Cardiac muscle cell (in vitro differentiated cells and primary cell): ENCODE data around the gene SEPSECS. TPM values are rescaled to one million over a fixed set of nuclear protein-coding genes. Genes with fewer than 3 reads are reported as not detected.
A peak's percentile ranks its signal among the peaks of the same experiment; 100 is the strongest.

ENCODE experiments used
- DNase-seq, 2 donors: peaks; one replicate each; pipeline versions ENCODE4 v3.0.0 to v3.0.0-alpha.2; 2010 to 2017; ENCODE audit warnings: low read depth in 1 of 2, low spot score in 1 of 2
- H3K27ac ChIP-seq: fragments of 200-600 bp; sonication (generic); 2 replicates; pipeline ENCODE4 v1.5.1; 2016
- H3K27me3 ChIP-seq: fragments of 200-600 bp; sonication (generic); 2 replicates; pipeline ENCODE4 v1.6.0; 2016; ENCODE audit warnings: control low read depth
- H3K36me3 ChIP-seq: fragments of 200-600 bp; sonication (generic); 2 replicates; pipeline ENCODE4 v1.5.1; 2016; ENCODE audit warnings: control low read depth
- H3K4me1 ChIP-seq: fragments of 200-600 bp; sonication (generic); 2 replicates; pipeline ENCODE4 v1.8.1; 2017; ENCODE audit warnings: low read depth, mild to moderate bottlenecking, mixed run types
- H3K4me3 ChIP-seq: fragments of 200-600 bp; sonication (generic); 2 replicates; pipeline ENCODE4 v1.5.1; 2016; ENCODE audit warnings: mild to moderate bottlenecking
- H3K9me3 ChIP-seq: fragments of 200-600 bp; sonication (generic); 2 replicates; pipeline ENCODE4 v1.5.1; 2017; ENCODE audit warnings: low read depth, mild to moderate bottlenecking, control low read depth
- polyA plus RNA-seq: library from polyadenylated mRNA; unstranded; fragments of >200 nt; fragmentation: Nextera tagmentation; extraction: Ambion mirVana; gene quantifications from 2 replicates; pipeline ENCODE4 v1.2.1, GENCODE V29; 2016
- total RNA-seq: library from RNA; depleted of rRNA; stranded (reverse); fragments of >200 nt; gene quantifications from 2 replicates; pipeline ENCODE4 v1.2.3, GENCODE V29; 2016
- TF ChIP-seq, protein P1 (sequence below): IDR thresholded peaks from 2 replicates; pipeline ENCODE4 v1.5.1; 2012; ENCODE audit warnings: low read depth, mild to moderate bottlenecking, low read length

Gene SEPSECS
- total and polyA plus RNA-seq, 2 experiments from 2014 or later, result 3.6 to 6.3 TPM

DNA sequence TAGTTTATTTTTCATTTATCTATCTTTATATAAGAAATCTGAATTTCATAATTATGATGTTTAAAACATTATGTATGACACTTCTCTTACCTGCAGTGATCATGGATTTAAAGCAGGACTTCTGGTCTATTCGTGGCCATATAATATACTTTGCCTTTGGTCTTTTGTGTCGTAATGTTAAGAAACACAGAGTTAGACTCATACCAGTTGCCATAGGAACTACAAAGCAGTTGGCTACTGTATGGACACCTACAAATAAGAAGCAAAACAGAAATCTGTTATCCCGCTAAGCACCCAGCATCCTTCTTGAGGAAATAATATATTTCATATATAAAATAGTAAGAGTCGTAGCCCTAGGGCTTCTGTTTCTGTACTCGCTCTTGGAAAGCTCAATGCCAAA is 4.3 kb downstream of the SEPSECS start:
- Histone ChIP-seq H3K4me1 (no peaks in the 10 kb centered on the region), H3K36me3 (no peaks in the 10 kb centered on the region), H3K27me3 (no peaks in the 10 kb centered on the region), H3K9me3 (no peaks in the 10 kb centered on the region), H3K27ac (no peak overlapping the region), H3K4me3 (no peak overlapping the region)
- no peak for DNase-seq
- TF ChIP-seq, protein P1, sequence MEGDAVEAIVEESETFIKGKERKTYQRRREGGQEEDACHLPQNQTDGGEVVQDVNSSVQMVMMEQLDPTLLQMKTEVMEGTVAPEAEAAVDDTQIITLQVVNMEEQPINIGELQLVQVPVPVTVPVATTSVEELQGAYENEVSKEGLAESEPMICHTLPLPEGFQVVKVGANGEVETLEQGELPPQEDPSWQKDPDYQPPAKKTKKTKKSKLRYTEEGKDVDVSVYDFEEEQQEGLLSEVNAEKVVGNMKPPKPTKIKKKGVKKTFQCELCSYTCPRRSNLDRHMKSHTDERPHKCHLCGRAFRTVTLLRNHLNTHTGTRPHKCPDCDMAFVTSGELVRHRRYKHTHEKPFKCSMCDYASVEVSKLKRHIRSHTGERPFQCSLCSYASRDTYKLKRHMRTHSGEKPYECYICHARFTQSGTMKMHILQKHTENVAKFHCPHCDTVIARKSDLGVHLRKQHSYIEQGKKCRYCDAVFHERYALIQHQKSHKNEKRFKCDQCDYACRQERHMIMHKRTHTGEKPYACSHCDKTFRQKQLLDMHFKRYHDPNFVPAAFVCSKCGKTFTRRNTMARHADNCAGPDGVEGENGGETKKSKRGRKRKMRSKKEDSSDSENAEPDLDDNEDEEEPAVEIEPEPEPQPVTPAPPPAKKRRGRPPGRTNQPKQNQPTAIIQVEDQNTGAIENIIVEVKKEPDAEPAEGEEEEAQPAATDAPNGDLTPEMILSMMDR, result no peak

DNA sequence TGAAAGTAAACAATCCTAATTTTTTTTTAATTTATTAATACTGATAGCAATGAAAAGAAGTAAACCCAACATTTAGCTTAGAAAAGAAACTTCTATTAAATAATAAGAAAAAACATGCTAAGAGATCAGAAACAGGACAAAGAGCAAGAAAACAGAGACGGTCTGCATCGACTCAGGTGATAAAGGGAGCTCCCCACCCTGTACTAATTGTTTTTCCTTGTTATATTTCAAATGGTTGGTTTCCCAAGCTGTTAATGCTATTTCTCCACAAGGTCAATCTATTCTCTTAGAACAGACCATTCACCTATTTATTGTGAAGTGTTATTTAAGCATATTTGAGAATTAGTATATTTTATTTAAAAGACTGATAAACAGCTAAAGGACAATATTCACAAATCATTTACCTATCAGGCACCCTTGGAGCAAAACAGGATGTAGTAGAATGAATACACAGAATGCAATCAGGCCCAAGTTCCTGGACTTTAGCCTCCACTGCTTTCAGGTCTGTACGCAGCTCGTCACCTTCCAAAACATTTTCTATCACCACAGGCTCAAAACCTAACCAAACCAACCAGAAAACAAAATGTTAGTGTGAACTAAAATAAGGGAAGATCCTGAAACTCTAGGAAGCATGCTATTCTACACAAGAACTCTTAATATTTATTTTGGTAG is 5.5 kb downstream of the SEPSECS start:
- Histone ChIP-seq H3K27ac (no peak overlapping the region), H3K4me3 (no peak overlapping the region), H3K4me1 (no peaks in the 10 kb centered on the region), H3K9me3 (no peaks in the 10 kb centered on the region), H3K36me3 (no peaks in the 10 kb centered on the region), H3K27me3 (no peaks in the 10 kb centered on the region)
- no peak for DNase-seq
- TF ChIP-seq, protein P1, result no peak

DNA sequence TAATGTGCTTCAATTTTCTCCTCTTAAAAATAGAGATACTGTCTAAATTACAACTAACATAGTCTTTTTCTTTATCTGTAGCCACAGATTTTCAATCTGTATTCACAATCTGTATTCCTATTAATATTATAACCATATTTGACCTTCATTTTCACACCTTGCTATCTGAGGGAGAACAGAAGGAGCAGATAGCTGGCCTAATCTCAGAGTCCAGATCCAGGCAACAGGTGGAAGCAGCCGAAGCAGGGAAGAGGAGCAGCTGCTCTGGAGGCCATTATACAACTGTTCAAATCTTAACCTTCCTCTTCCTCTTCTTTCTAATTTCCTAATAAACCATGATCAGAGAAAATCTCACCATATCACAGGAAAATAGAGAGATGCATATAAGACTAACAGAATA is 14.2 kb downstream of the SEPSECS start:
- Histone ChIP-seq H3K4me1 (peaks cover 4% of the 10 kb centered on the region), H3K9me3 (no peaks in the 10 kb centered on the region), H3K36me3 (no peaks in the 10 kb centered on the region), H3K27me3 (no peaks in the 10 kb centered on the region), H3K4me3 (no peak overlapping the region), H3K27ac (no peak overlapping the region)
- TF ChIP-seq, protein P1, result no peak
- DNase-seq, result no peak

DNA sequence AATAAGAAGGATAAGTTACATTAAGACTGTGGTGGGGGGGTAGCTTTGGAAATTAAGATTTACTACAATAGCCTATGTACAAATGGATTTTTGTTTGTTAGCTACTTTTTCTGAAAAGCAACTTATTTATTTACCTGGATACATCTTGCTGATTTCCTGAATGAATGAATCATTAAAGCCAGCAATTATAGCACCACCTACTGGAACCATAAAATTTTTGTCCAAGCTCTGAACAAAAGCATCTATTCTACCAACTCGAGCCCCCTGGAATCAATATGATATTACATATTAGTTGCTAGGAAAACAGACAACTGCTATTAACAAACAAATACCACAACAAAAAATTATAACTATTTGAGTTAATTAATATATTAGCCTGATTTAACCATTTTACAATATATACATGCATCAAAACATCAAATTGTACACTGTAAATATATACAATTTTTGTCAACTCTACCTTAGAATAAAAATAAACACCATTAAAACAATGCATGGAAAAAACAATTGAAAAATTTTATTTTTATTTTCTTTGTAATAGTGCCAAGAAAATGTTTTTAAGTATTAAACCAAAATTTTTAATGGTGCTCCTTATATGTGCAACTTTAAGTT is 15.3 kb downstream of the SEPSECS start:
- Histone ChIP-seq H3K27ac (no peak overlapping the region), H3K27me3 (no peaks in the 10 kb centered on the region), H3K36me3 (no peaks in the 10 kb centered on the region), H3K4me3 (no peak overlapping the region), H3K9me3 (no peaks in the 10 kb centered on the region), H3K4me1 (peaks cover 4% of the 10 kb centered on the region)
- TF ChIP-seq, protein P1, result peak; percentile 61
- DNase-seq, result peak; percentile 32 to 52

DNA sequence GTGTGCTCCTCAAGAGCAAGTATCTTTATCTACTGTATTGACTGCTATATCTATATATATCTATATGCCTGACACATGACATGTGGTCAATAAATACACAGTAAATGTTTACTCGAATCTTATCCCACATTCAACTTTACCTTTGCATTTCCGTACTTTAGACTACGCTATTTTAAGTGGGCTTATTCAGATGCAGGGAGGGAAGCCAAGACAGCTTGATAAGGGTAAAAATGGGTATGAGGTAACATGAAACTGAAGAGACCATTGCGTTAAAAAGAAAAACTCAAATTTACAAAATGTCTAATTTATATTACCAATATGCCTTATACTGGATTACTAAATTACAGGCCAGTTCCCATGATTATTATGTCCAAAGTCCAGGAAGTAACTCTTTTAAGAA is 17.8 kb downstream of the SEPSECS start:
- Histone ChIP-seq H3K9me3 (no peaks in the 10 kb centered on the region), H3K4me3 (no peak overlapping the region), H3K4me1 (peaks cover 4% of the 10 kb centered on the region), H3K27ac (no peak overlapping the region), H3K27me3 (no peaks in the 10 kb centered on the region), H3K36me3 (no peaks in the 10 kb centered on the region)
- DNase-seq, result no peak
- TF ChIP-seq, protein P1, result no peak
